Endothelial cell of umbilical vein (primary cell): ENCODE measurements around the gene EFHC1. TPM values are rescaled to one million over a fixed set of nuclear protein-coding genes. Genes with fewer than 3 reads are reported as not detected.

ENCODE experiments used
- BruUV-seq: library from RNA; stranded (reverse); fragments of 400-500 nt; replicated peaks from 2 replicates; lab custom pipeline; 2021; lab: Mats Ljungman, UMichigan
- CTCF ChIA-PET: fragments of 300-600, 350-600 bp; sonication (Branson Sonifier 250); formaldehyde crosslinking; loops from one replicate; lab custom pipeline; 2021; ENCODE audit warnings: antibody characterized with exemption, inconsistent platforms; lab: Charles Lee
- POLR2A ChIA-PET: fragments of 300-600, 350-600 bp; sonication (Branson Sonifier 250); formaldehyde crosslinking; loops from one replicate; lab custom pipeline; 2021; ENCODE audit warnings: antibody characterized with exemption, inconsistent platforms; lab: Charles Lee
- DNase-seq: peaks from one replicate; pipeline ENCODE4 v3.0.0-alpha.2; 2011; ENCODE audit warnings: low read depth, low spot score
- FAIRE-seq: peaks from 2 replicates; lab custom pipeline; 2011; peaks lifted over from hg19 to GRCh38; lab: Jason Lieb, UNC
- H2AFZ ChIP-seq: 2 replicates; pipeline ENCODE4 v1.6.0; 2012; ENCODE audit warnings: low read depth, low read length, control low read depth, inconsistent platforms
- H3K27ac ChIP-seq: 2 replicates; pipeline ENCODE4 v1.5.1; 2011; ENCODE audit warnings: low read depth, mild to moderate bottlenecking, control low read depth, low read length, moderate library complexity; ENCODE audit not compliant: insufficient read depth
- H3K27me3 ChIP-seq, 2 experiments: 2 replicates each; pipeline versions ENCODE4 v1.6.0 to v1.6.1; 2011; ENCODE audit warnings: low read length in 2 of 2, mixed read lengths in 1 of 2; ENCODE audit not compliant: control insufficient read depth in 2 of 2, insufficient read depth in 2 of 2
- H3K36me3 ChIP-seq, 2 experiments: 2 replicates in 1 of 2; 3 replicates in 1 of 2; pipeline ENCODE4 v1.5.1; 2011; ENCODE audit warnings: low read length in 2 of 2, mild to moderate bottlenecking in 1 of 2, moderate library complexity in 1 of 2; ENCODE audit not compliant: control insufficient read depth in 2 of 2, insufficient read depth in 2 of 2; ENCODE audit errors: extremely low read depth in 1 of 2
- H3K4me1 ChIP-seq: 3 replicates; pipeline ENCODE4 v1.5.1; 2011; ENCODE audit warnings: mild to moderate bottlenecking, low read length; ENCODE audit not compliant: control insufficient read depth, insufficient read depth; ENCODE audit errors: extremely low read depth
- H3K4me2 ChIP-seq: 2 replicates; pipeline ENCODE4 v1.6.1; 2011; ENCODE audit warnings: low read length, control low read depth, mixed read lengths; ENCODE audit not compliant: insufficient read depth
- H3K4me3 ChIP-seq, 3 experiments: fragments of 200-600 bp in 1 of 3; sonication (generic), shearing (Covaris generic) in 1 of 3; replicated peaks in 1 of 3; 2 replicates each; pipeline ENCODE4 v1.5.1; 2011 to 2016; ENCODE audit warnings: control low read depth in 3 of 3, low read length in 3 of 3, mild to moderate bottlenecking in 2 of 3, inconsistent platforms in 1 of 3, low read depth in 1 of 3, moderate library complexity in 1 of 3; ENCODE audit not compliant: insufficient read depth in 1 of 3
- H3K79me2 ChIP-seq: 2 replicates; pipeline ENCODE4 v1.6.0; 2012; ENCODE audit warnings: low read length, inconsistent platforms; ENCODE audit not compliant: control insufficient read depth, insufficient read depth
- H3K9ac ChIP-seq: replicated peaks from 2 replicates; pipeline ENCODE3; 2011; ENCODE audit warnings: low read length, control low read depth; ENCODE audit not compliant: insufficient read depth; ENCODE audit errors: extremely low read depth
- H3K9me1 ChIP-seq: replicated peaks from 3 replicates; pipeline ENCODE4 v1.6.0; 2011; ENCODE audit warnings: mild to moderate bottlenecking, low read length; ENCODE audit not compliant: control insufficient read depth, insufficient read depth; ENCODE audit errors: extremely low read depth
- H3K9me3 ChIP-seq: replicated peaks from 2 replicates; pipeline ENCODE4 v1.5.1; 2012; ENCODE audit warnings: low read length, inconsistent platforms; ENCODE audit not compliant: control insufficient read depth, insufficient read depth
- H4K20me1 ChIP-seq: replicated peaks from 2 replicates; pipeline ENCODE3; 2011; ENCODE audit warnings: mild to moderate bottlenecking, low read length; ENCODE audit not compliant: control insufficient read depth, insufficient read depth; ENCODE audit errors: extremely low read depth
- CTCF ChIP-seq, 2 donors: IDR thresholded peaks; 1 replicate in 1 of 2; 2 replicates in 1 of 2; pipeline ENCODE4 v1.5.1; 2011; ENCODE audit warnings: low read length in 2 of 2, mild to moderate bottlenecking in 2 of 2, moderate library complexity in 2 of 2, control low read depth in 1 of 2, inconsistent platforms in 1 of 2, low read depth in 1 of 2; ENCODE audit not compliant: insufficient read depth in 1 of 2; ENCODE audit errors: extremely low read depth in 1 of 2
- EZH2 ChIP-seq: IDR thresholded peaks from 2 replicates; pipeline ENCODE4 v1.6.1; 2012; ENCODE audit warnings: borderline replicate concordance, low read depth, mild to moderate bottlenecking, moderate library complexity, low read length, inconsistent platforms; ENCODE audit not compliant: severe bottlenecking
- FOS ChIP-seq: IDR thresholded peaks from 2 replicates; pipeline ENCODE4 v1.6.1; 2011; ENCODE audit warnings: mild to moderate bottlenecking, low read length, moderate library complexity, borderline replicate concordance; ENCODE audit not compliant: insufficient read depth
- GATA2 ChIP-seq: IDR thresholded peaks from 2 replicates; pipeline ENCODE4 v1.7.0; 2011; ENCODE audit warnings: low read depth, mild to moderate bottlenecking, moderate library complexity, mixed read lengths, low read length; ENCODE audit not compliant: insufficient read length, insufficient read depth
- JUN ChIP-seq: IDR thresholded peaks from 2 replicates; pipeline ENCODE4 v1.6.1; 2011; ENCODE audit warnings: borderline replicate concordance, low read depth; ENCODE audit not compliant: insufficient read length, insufficient read depth
- MAX ChIP-seq: IDR thresholded peaks from 2 replicates; pipeline ENCODE4 v1.6.1; 2011; ENCODE audit not compliant: insufficient read depth, insufficient read length
- MYC ChIP-seq: IDR thresholded peaks from one replicate; pipeline ENCODE4 v1.6.1; 2011; ENCODE audit warnings: mild to moderate bottlenecking, low read depth, low read length
- POLR2A ChIP-seq: IDR thresholded peaks from 2 replicates; pipeline ENCODE4 v1.6.1; 2012; ENCODE audit warnings: low read depth, mild to moderate bottlenecking, control low read depth, low read length
- POLR2AphosphoS5 ChIP-seq: IDR thresholded peaks from 2 replicates; pipeline ENCODE4 v1.6.1; 2012; ENCODE audit warnings: low read depth, mild to moderate bottlenecking, control low read depth, low read length, moderate library complexity; ENCODE audit not compliant: insufficient read depth
- dilution Hi-C: fragments of 300-500 bp; cut with MboI; formaldehyde crosslinking; loops from one replicate; pipeline ENCODE4 v1.15.0; 2019; ENCODE audit warnings: low sequenced_read_pairs; ENCODE audit not compliant: extremely low pct_ligation_motif_present
- intact Hi-C: fragments of 100-400 bp; cut with micrococcal nuclease; formaldehyde crosslinking; loops from one replicate; pipeline ENCODE4 v1.10.0; 2022
- polyA plus RNA-seq, 4 experiments: library from polyadenylated mRNA; depleted of rRNA in 3 of 4; stranded (reverse) in 3 of 4; unstranded in 1 of 4; fragments of >200 nt; gene quantifications; 2 replicates each; pipeline versions ENCODE4 v1.2.1 to v1.2.3, GENCODE V29; 2011 to 2012; ENCODE audit warnings: missing spikeins in 1 of 4
- total RNA-seq: library from RNA; stranded (reverse); gene quantifications from 2 replicates; pipeline ENCODE4 v1.2.3, GENCODE V29; 2021

Gene EFHC1
- total and polyA plus RNA-seq, 2 donors (not counting 3 experiments of a cell fraction or from before 2014, with no cell fraction given), result 14.6 to 17.6 TPM

GRCh38 chr6:52388790-52389189 lies 31.4 kb upstream of the EFHC1 start:
- POLR2A ChIA-PET, result no interaction called here
- H3K27ac ChIP-seq, result no peak overlapping the region
- intact Hi-C loops, result no loop called here
- BruUV-seq, result no TSS peak
- H3K9me3 ChIP-seq, result no peaks in the 10 kb centered on the region
- no peaks in the 10 kb centered on the region for H3K9me1 ChIP-seq
- no peaks in the 10 kb centered on the region for H3K36me3 ChIP-seq
- no peak overlapping the region for H3K4me3 ChIP-seq
- dilution Hi-C loops, result loop anchor here (25.0 kb wide), 2 partner anchors 101 to 274 kb away; partner anchors contain the start of genes MCM3 and TMEM14A
- no peak for FAIRE-seq
- TF ChIP-seq MYC (no peak), FOS (no peak), POLR2AphosphoS5 (no peak), EZH2 (no peak), JUN (no peak), MAX (no peak), GATA2 (no peak), CTCF (IDR thresholded peaks at IDR 0.05; ENCODE audit: extremely low read depth in 1 of 2, insufficient read depth in 1 of 2, low read depth in 1 of 2, low read length in 2 of 2) (no peak), POLR2A (no peak)
- no peak for DNase-seq
- H3K4me1 ChIP-seq, result peaks cover 20% of the 10 kb centered on the region
- H2AFZ ChIP-seq, result no peak overlapping the region
- CTCF ChIA-PET, result interaction anchor here (2.6 to 3.7 kb wide), 2 partner anchors 12 to 36 kb away, joined by 12 to 34 read pairs; no protein-coding TSS in a partner anchor
- H3K79me2 ChIP-seq, result no peaks in the 10 kb centered on the region
- no peaks in the 10 kb centered on the region for H4K20me1 ChIP-seq
- no peak overlapping the region for H3K9ac ChIP-seq
- H3K4me2 ChIP-seq, result no peak overlapping the region
- no peaks in the 10 kb centered on the region for H3K27me3 ChIP-seq
